ENCODE measurements around the gene SYT8.

- no peak for TF ChIP-seq POLR2AphosphoS5 (IDR thresholded peaks at IDR 0.05; ENCODE audit: low read depth, low read length)
- TF ChIP-seq POLR2A (IDR thresholded peaks at IDR 0.05; ENCODE audit: low read depth, low read length), result no peak
- TF ChIP-seq TAF1 (IDR thresholded peaks at IDR 0.05; ENCODE audit: low read depth, low read length), result no peak
- TF ChIP-seq POU2F2 (IDR thresholded peaks at IDR 0.05; ENCODE audit: low read depth, low read length), result no peak
- no peak for TF ChIP-seq PAX5 (IDR thresholded peaks at IDR 0.05; ENCODE audit: insufficient read depth, low read length, severe bottlenecking)
Observed at GRCh38 chr11:1820463-1821325, 14.1 kb upstream of the SYT8 start.

All from GM12891 (cell line).